HG03575 (cell line): ENCODE results near the gene EML4.

ENCODE experiments used
- ATAC-seq: cut with Tn5 transposase; IDR thresholded peaks from one replicate; pipeline ENCODE4 v1.9.1; 2021; ENCODE audit not compliant: unreplicated experiment, insufficient number of reproducible peaks, low FRiP score; ENCODE audit errors: extremely low read depth

EML4 gene

DNA sequence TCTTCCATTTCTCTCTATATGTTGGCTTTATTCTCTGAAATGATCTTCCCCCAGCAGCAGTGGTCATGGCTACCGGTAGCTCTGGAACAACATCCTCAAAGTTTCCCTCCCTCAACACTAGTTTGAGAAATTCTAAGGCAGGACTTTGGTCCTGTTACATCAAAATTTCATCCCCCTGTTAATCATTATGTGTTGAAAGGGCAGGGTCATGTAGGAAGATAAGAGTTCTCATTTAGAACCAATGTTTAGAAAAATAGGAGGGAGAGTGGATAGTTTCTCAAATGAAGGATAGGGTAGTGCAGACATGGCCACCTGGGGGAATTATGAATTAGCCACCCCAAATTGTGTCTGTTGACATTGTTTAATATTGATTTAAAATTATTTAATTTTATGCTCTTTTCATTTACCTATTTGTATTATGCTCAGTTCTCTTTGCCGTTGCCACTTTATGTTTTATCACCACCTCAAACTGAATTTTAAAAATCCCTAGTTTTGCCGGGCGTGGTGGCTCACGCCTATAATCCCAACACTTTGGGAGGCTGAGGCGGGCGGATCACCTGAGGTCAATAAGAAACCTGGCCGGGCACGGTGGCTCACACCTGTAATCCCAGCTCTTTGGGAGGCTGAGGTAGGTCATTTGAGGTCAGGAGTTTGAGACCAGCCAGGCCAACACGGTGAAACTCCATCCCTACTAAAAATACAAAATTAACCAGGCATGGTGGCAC lies 22.3 kb downstream of the EML4 start:
- ATAC-seq: no peak

DNA sequence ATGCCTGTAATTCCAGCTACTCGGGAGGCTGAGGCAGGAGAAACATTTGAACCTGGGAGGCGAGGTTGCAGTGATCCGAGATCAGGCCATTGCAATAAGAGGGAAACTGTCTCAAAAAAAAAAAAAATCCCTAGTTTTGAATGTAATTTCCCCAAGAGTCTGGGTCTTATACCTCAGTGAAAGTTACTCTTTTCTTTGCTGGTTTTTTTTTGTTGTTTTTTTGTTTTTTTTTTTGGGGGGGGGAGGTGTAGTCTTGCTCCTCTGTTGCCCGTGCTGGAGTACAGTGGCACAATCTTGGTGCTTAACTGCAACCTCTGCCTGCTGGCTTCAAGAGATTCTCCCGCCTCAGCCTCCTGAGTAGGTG lies 22.8 kb downstream of the EML4 start:
- no peak for ATAC-seq

DNA sequence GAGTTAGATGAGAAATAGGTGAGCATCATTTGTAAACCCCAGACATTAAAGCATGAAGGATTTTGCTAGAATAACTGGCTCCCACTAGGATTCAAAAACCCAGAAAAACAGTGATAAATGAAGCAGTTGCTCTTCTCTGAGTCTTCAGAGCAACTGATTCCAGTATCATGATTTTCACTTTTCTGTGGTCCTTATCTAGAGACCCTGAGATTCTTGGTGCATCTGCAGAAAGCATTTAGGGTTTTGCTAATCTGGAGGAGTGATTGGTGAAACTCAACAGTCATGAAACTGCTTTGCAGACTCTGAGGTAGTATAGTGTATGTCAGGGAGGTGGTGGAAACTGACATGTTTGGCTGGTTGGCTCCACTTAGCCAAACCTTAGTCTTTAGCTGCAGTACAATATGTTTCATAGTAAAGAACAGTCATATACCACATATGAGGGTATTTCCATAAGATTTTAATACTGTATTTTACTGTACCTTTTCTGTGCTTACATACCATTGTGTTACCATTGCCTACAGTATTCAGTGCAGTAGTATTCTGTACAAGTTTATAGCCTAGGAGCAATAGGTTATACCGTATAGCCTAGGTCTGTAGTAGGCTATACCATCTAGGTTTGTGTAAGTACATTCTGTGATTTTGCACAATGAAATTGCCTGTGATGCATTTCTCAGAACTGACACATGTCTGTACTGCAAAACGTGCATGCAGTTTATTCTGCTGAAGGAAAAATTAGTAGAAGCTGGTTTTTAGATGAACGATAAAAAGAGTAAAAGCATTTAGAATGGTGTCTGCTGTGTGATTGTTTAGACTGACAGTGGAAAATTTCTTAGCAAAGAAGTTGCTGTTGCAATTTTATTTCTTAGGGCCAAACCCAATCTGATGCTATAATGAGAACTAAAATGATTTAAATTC lies 23.8 kb downstream of the EML4 start:
- ATAC-seq: no peak

DNA sequence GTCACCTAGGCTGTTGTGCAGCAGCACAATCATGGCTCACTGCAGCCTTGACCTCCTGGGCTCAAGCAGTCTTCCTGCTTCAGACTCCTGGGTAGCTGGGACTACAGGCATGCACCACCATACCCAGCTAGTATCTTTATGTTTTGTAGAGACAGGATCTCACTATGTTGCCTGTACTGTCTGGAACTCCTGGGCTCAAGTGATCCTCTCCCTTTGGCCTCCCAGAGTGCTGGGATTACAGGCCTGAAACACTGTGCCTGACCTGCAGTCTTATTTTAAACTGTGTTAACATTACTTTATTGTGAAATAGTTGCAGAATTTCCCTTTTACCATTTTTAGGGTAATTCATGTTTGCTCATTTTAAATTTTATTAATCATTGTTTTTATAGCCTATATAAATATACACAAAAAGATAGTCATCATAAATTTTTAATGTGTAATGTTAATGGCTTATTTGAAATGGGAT lies 24.6 kb downstream of the EML4 start:
- ATAC-seq: no peak

DNA sequence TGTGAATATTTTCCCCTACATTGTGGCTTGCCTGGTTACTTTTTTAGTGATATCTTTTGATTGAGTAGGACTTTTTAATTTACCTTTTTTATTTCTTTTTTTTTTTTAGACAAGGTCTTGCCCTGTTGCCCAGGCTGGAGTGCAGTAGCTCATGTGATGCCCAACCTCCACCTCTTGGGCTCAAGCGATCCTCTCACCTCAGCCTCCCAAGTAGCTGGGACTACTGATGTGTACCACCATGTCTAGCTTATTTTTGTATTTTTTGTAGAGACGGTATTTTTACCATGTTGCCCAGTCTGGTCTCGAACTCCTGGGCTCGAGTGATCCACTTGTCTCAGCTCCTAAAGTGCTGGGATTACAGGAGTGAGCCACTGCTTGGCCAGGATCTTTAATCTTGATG lies 25.3 kb downstream of the EML4 start:
- ATAC-seq: no peak

DNA sequence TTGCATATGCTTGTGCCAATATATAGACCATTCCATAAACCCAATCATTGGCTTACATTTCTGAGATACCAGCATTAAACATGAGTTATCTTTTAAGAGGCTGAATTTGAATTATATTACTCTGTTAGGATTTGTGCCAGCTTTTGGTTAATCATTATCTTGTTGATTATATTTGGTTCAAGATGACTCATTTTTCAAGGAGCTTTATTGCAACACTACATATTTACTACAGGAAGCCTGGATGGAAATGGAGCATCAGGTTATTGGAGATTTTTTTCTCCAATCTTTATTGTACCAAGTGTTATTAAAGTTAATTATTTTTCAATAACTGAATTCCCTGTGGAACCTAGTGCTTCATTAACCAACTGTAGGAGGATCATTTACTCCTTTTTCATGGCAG lies 26.4 kb downstream of the EML4 start:
- ATAC-seq: no peak

DNA sequence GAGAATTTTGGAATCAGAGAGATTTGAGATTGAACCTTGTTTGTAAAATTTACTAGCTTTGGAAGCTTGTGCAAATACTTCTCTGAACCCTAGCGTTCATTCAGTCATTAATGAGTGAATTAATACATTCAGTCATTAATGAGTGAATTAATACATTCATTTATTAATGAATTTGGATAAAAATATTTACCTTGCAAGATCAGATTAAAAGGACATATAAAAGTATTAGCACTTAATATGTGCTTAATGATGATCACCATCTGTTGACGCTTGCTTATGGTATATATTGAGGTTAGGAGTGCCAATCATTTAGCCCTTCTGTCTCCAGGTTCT lies 26.9 kb downstream of the EML4 start:
- ATAC-seq: no peak

DNA sequence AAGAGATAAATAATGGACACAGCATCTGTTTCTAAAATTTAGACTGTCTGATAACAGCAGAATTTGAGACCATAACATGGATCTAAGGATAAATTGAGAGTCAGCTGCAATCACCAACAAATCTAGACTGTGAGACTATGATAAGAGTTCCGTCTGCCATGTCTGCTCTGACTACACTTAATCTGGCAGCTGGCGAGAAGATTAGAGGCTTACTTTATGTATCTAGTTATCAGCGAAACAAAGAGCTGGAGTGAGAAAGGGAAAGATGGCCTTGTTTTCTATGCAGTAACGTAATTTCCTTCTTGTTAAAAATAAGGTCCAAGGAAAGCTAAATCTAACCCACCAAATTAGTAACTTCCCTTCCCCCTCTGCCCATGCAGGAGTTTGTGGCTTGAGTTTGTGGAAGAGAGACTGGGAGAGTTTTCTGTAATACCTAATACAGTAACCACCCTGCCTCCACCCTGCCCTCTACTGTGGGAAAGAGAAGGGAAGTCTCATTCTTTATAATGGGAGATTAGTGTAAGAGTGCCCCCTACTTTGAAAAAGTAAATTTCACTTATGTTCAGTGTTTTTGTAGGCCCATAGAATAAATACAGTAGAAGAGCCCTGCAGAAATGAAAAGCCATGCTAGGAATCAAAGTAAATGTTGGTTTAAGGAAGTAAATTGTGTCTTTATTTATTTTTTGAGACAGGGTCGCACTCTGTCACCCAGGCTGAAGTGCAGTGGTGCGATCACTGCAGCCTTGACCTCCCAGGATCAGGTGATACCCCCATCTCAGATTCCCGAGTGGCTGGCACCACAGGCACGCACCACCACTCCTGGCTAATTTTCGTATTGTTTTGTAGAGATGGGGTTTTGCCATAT lies 27.5 kb downstream of the EML4 start:
- ATAC-seq: no peak

DNA sequence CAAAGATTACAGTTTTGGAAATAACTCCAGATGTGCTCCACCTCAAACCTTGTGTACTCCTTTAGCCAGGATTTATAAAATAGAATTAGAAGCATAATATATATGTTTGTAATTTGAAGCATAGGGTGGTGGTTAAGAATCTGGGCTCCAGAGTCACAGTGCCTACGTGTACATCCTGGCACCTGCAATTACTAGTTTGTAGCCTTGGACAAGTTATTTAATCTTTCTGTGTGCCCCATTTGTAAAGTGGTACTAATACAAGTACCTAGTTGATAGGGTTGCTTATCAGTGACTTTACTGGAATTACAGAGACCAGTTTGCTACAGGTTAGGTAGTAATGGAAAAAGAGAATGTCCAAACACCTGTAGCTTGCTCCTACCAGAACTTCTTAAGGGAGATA lies 28.6 kb downstream of the EML4 start:
- no peak for ATAC-seq

DNA sequence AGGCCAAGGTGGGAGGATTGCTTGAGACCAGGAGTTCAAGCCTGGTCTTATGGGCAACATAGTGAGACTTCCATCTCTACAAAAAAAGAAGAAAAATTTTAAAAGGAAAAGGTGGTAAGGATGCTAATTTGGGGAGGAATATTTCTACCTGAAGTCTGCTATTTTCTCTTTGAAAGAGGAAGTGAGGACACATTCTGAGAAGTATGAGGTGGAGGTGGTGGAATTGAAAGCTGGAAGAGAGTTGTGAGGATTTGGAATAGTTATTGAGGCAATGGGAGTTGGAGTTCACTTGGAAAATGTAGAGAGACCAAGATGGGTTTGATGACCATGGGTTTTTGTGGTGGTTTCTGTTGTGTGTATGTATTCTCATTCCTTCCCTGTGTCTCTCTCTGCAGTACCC lies 29.3 kb downstream of the EML4 start:
- ATAC-seq: no peak

DNA sequence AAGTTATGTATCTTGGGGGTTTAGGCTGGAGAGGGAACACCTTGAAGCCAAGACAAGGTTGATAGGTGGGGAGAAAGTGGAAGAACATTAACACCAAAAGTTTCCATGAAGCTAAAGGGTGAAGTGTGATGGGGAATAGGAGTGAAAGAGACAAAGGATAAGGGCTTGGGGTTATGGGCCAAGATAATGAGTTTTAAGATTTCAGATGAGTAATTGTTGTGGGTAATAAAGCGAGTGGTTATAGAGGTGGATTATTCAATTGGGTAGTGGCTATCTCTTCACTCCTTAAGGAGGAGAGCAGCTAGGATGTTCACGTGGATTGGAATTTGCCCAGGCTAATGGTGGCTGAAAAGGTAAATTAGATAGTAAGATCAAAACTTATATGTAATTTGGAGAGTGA lies 29.8 kb downstream of the EML4 start:
- no peak for ATAC-seq

DNA sequence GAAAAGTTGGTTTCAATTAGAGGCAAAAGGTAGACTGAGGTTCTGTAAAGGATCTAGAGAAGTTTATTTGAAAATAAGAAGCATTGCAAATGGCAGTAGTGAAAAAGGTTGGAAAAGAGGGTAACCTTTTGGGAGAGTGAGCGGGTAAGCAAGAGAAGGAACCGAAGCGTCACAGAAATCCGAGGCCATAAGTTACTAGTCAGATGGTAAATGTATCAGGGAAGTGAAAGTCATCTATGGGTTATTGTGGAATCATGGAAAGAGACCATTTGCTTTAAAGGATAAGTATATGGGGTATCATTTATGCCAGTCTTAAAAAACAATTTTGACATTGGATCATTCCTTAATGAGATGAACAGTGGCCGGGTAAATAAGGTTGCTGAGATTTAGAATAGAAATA lies 30.5 kb downstream of the EML4 start:
- no peak for ATAC-seq

DNA sequence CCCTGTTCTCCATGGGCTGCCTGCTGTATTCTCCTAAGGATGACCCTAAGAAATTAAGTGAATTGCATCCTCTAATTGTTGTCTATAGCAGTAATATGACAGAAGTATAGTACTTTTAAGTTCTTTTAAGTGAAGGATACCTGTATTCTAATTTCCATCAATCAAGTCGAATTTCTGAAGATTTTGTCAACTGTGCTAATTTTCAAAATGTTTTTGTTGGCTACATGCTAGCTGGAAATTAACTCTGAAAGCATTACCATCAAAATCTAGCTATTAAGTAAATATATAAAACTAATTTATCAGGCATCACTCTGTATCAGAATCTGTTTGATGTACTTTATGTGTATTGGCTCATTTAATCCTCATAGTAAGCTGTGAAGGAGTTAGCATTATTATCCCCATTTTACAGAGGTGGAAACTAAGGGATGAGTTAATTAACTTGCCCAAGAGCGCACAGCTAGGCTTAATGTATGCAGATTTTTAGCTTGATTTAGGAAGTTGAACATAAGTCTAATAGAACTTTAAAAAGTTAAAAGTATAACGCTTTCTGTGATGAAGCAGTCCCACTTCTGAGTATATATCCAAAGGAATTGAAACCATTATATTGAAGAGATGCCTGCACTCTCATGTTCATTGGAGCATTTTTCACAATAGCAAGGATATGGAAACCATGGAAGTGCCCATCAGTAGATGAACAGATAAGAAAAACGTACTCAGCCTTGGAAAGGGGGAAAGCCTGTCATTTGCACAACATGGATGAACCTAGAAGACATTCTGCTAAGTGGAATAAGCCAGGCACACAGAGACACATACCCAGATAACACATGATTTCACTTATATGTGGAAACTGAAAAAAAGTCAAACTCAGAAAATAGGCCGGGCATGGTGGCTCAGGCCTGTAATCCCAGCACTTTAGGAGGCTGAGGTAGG lies 32.0 kb downstream of the EML4 start:
- no peak for ATAC-seq

DNA sequence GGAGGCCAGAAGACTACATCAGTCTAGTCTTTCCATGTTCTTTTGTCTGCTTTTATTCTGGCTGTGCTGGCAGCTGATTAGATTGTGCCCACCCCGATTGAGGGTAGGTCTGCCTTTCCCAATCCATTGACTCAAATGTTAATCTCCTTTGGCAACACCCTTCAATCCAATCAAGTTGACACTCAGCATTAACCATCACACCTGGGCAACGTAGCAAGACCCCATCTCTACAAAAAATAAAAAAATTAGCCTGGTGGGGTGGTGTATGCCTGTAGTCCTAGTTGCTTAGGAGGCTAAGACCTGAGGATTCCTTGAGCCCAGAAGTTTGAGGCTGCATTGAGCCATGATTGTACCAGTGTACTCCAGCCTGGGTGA lies 33.5 kb downstream of the EML4 start:
- ATAC-seq: no peak

DNA sequence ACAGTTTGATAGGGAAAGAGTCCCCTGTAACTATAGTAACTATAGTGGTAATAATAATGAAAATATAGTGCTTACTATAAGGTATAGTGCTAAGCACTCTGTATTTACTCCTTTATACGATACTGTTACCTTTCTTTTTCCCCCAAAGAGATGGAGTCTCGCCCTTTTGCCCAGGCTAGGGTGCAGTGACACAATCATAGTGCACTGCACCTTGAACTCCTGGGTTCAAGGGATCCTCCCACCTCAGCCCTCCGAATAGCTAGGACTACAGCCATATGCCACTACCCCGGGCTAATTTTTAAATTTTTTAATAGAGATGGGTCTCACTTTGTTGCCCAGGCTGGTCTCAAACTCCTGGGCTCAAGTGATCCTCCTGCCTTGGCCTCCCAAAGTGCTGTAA lies 34.6 kb downstream of the EML4 start:
- ATAC-seq: no peak

DNA sequence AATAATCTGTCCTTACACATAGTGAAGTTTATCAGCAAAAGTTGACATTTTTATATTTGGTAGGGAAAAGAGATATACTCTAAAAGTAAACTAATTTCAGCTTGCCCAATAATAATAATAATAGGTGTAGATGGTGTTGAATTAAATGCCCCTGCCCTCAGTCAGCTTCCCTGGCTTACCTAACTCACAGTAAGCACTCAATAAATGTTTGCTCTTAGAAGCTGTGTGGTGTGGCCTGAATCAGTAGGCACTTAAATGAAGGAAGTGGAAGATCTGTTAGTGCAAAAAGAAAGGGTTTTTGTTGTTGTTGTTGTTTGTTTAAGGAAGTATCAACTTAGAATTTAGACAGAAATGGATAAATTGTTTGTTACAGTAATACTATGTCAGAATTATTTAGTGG lies 36.2 kb downstream of the EML4 start:
- ATAC-seq: no peak

DNA sequence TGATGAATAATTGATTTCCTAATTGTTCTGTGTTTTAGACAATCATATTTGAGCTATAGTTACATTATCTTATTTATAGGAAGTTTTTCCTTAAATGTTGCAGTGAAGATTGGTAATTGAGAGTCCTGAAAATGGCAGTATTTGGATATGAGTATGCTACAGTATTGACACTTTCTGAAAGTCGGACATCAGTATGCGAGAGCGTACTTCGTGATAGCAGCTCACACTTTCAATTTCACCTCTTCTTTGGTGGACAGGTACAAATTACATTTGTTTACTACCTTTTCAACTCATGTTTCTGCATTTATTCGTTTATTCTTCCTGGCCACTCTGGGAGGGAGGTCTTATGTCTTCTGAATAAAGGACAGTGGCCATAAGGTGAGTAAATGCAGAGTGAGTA lies 38.7 kb downstream of the EML4 start:
- no peak for ATAC-seq

DNA sequence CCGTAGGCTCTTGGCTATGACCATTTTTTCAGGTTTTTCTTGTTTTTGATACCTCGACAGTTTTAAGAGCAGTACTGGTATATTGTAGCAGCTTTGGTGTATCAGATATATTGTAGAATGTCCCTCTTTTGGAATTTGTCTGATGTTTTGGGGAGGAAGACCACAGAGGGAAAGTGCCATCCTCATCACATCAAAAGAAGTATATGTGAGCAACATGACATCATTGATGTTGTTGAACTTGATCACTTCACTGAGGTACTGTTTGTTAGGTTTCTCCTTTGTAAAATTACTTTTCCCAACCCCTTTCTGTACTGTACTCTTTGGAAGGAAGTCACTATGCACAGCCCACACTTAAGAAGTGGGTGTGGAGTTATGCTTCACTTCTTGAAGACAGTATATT lies 41.0 kb downstream of the EML4 start:
- ATAC-seq: no peak

DNA sequence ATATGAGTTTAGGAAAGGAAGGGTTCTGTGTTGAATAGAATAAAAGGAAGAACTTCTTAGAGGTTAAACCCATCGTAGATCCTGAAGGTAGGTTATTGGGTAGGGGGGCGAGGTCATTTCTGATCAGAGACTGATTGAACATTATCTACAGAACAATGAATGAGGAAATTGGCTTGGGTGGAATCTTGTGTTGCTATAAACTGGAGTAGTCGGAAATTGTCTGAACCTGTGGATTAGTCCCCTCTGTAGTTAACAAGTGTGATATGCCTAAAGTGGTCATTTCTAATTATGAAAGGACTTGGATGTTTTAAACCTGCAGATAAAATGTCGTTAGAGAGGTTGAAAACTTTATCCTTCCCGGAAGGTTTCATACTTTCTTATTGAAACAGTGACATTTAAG lies 42.1 kb downstream of the EML4 start:
- ATAC-seq: no peak
